H9 (cell line): ENCODE data around the gene AANAT. TPM values are rescaled to one million over a fixed set of nuclear protein-coding genes. Genes with fewer than 3 reads are reported as not detected.

Source experiments
- DNase-seq: peaks from one replicate; pipeline ENCODE4 v3.0.0-alpha.2; 2017
- H2AFZ ChIP-seq: one replicate; pipeline ENCODE4 v1.6.1; 2013; ENCODE audit warnings: mild to moderate bottlenecking, low read length, control low read depth, moderate library complexity
- H2AK5ac ChIP-seq: 2 replicates; pipeline ENCODE4 v1.6.1; 2013; ENCODE audit warnings: low read length, control low read depth, mixed read lengths; ENCODE audit not compliant: insufficient read length
- H2BK120ac ChIP-seq: one replicate; pipeline ENCODE4 v1.6.1; 2013; ENCODE audit warnings: low read depth, mild to moderate bottlenecking, low read length, control low read depth, inconsistent platforms; ENCODE audit not compliant: poor library complexity, severe bottlenecking
- H2BK12ac ChIP-seq: 2 replicates; pipeline ENCODE4 v1.6.1; 2013; ENCODE audit warnings: low read length, control low read depth, mixed read lengths, low read depth; ENCODE audit not compliant: insufficient read length
- H2BK15ac ChIP-seq: 2 replicates; pipeline ENCODE4 v1.6.1; 2013; ENCODE audit warnings: low read depth, low read length, control low read depth
- H2BK20ac ChIP-seq: one replicate; pipeline ENCODE4 v1.6.1; 2013; ENCODE audit warnings: low read depth, mild to moderate bottlenecking, low read length, control low read depth, inconsistent platforms; ENCODE audit not compliant: poor library complexity, severe bottlenecking
- H2BK5ac ChIP-seq: 2 replicates; pipeline ENCODE4 v1.6.1; 2013; ENCODE audit warnings: low read length, control low read depth, mixed read lengths; ENCODE audit not compliant: insufficient read length
- H3K14ac ChIP-seq: 2 replicates; pipeline ENCODE4 v1.6.1; 2013; ENCODE audit warnings: low read length, control low read depth; ENCODE audit not compliant: insufficient read depth
- H3K18ac ChIP-seq: 2 replicates; pipeline ENCODE4 v1.6.1; 2013; ENCODE audit warnings: low read depth, mild to moderate bottlenecking, mixed read lengths, low read length, control low read depth; ENCODE audit not compliant: insufficient read length
- H3K23ac ChIP-seq: 2 replicates; pipeline ENCODE4 v1.6.1; 2013; ENCODE audit warnings: low read length, control low read depth, mixed read lengths, low read depth; ENCODE audit not compliant: insufficient read length
- H3K23me2 ChIP-seq: 2 replicates; pipeline ENCODE4 v1.6.1; 2013; ENCODE audit warnings: low read depth, mild to moderate bottlenecking, mixed read lengths, low read length, control low read depth; ENCODE audit not compliant: insufficient read length, poor library complexity, severe bottlenecking
- H3K27ac ChIP-seq: 2 replicates; pipeline ENCODE4 v1.5.1; 2013; ENCODE audit warnings: low read length, control low read depth, mixed read lengths, low read depth; ENCODE audit not compliant: insufficient read length
- H3K27me3 ChIP-seq: 2 replicates; pipeline ENCODE4 v1.6.1; 2013; ENCODE audit warnings: low read length, control low read depth, inconsistent platforms; ENCODE audit not compliant: insufficient read depth
- H3K4ac ChIP-seq: 2 replicates; pipeline ENCODE4 v1.6.1; 2013; ENCODE audit warnings: low read depth, mild to moderate bottlenecking, control low read depth, inconsistent platforms, low read length, moderate library complexity
- H3K4me1 ChIP-seq: 2 replicates; pipeline ENCODE4 v1.6.1; 2013; ENCODE audit warnings: low read length, control low read depth, inconsistent platforms; ENCODE audit not compliant: insufficient read depth
- H3K4me2 ChIP-seq: 2 replicates; pipeline ENCODE4 v1.6.1; 2013; ENCODE audit warnings: low read length, control low read depth, mixed read lengths; ENCODE audit not compliant: insufficient read length, insufficient read depth
- H3K56ac ChIP-seq: 2 replicates; pipeline ENCODE4 v1.6.1; 2013; ENCODE audit warnings: low read depth, mild to moderate bottlenecking, mixed read lengths, low read length, control low read depth; ENCODE audit not compliant: insufficient read length
- H3K79me1 ChIP-seq: 2 replicates; pipeline ENCODE4 v1.6.1; 2013; ENCODE audit warnings: low read depth, mild to moderate bottlenecking, moderate library complexity, low read length, control low read depth, inconsistent platforms; ENCODE audit not compliant: insufficient read depth, poor library complexity, severe bottlenecking
- H3K79me2 ChIP-seq: 2 replicates; pipeline ENCODE4 v1.6.1; 2013; ENCODE audit warnings: low read length, control low read depth, inconsistent platforms; ENCODE audit not compliant: insufficient read depth
- H3K9ac ChIP-seq: 2 replicates; pipeline ENCODE4 v1.6.1; 2013; ENCODE audit warnings: low read length, control low read depth, mixed read lengths; ENCODE audit not compliant: insufficient read length; ENCODE audit errors: extremely low read depth
- H3K9me3 ChIP-seq: one replicate; pipeline ENCODE4 v1.6.1; 2013; ENCODE audit warnings: low read depth, low read length, inconsistent platforms; ENCODE audit not compliant: control insufficient read depth
- H3T11ph ChIP-seq: one replicate; pipeline ENCODE4 v1.6.1; 2013; ENCODE audit warnings: mild to moderate bottlenecking, low read length, control low read depth, inconsistent platforms
- H4K20me1 ChIP-seq: one replicate; pipeline ENCODE4 v1.6.1; 2013; ENCODE audit not compliant: control insufficient read depth, insufficient read length, insufficient read depth
- H4K5ac ChIP-seq: 2 replicates; pipeline ENCODE4 v1.6.1; 2013; ENCODE audit warnings: low read depth, mild to moderate bottlenecking, mixed read lengths, low read length, control low read depth; ENCODE audit not compliant: insufficient read length
- H4K8ac ChIP-seq: replicated peaks from 2 replicates; pipeline ENCODE4 v1.6.1; 2013; ENCODE audit warnings: low read length, control low read depth, mixed read lengths, low read depth; ENCODE audit not compliant: insufficient read length
- H4K91ac ChIP-seq: 2 replicates; pipeline ENCODE4 v1.6.1; 2013; ENCODE audit warnings: low read depth, mild to moderate bottlenecking, moderate library complexity, mixed read lengths, low read length, control low read depth; ENCODE audit not compliant: insufficient read length
- H3K27ac Mint-ChIP-seq, 3 experiments: 2 replicates in 2 of 3; 3 replicates in 1 of 3; pipeline ENCODE4 v1.8.0; 2020 to 2021; ENCODE audit warnings: mixed read lengths in 3 of 3, mild to moderate bottlenecking in 1 of 3, moderate library complexity in 1 of 3
- H3K27me3 Mint-ChIP-seq: 2 replicates; pipeline ENCODE4 v1.8.0; 2021; ENCODE audit warnings: low read depth, mild to moderate bottlenecking, moderate library complexity, mixed read lengths
- H3K36me3 Mint-ChIP-seq, 3 experiments: 2 replicates in 2 of 3; 3 replicates in 1 of 3; pipeline ENCODE4 v1.8.0; 2020 to 2021; ENCODE audit warnings: low read depth in 3 of 3, mixed read lengths in 3 of 3; ENCODE audit not compliant: insufficient read depth in 1 of 3
- H3K4me1 Mint-ChIP-seq, 2 experiments: 2 replicates each; pipeline ENCODE4 v1.8.0; 2020; ENCODE audit warnings: mixed read lengths in 2 of 2
- H3K4me3 Mint-ChIP-seq, 2 experiments: 2 replicates in 1 of 2; 3 replicates in 1 of 2; pipeline ENCODE4 v1.8.0; 2020 to 2021; ENCODE audit warnings: mild to moderate bottlenecking in 2 of 2, mixed read lengths in 2 of 2, moderate library complexity in 1 of 2
- H3K9me3 Mint-ChIP-seq, 2 experiments: 2 replicates in 1 of 2; 3 replicates in 1 of 2; pipeline ENCODE4 v1.8.0; 2020; ENCODE audit warnings: mild to moderate bottlenecking in 2 of 2, mixed read lengths in 2 of 2, moderate library complexity in 1 of 2
- CTCF ChIP-seq: fragments of 200-600 bp; sonication (generic); conservative IDR thresholded peaks from 3 replicates; pipeline ENCODE4 v1.8.0; 2021; ENCODE audit warnings: antibody characterized with exemption, mild to moderate bottlenecking
- WGBS: extraction: QIAGEN DNeasy Blood & Tissue Kit; methylation state at CpG from one replicate; pipeline ENCODE4 v1.1.7; 2013; ENCODE audit warnings: missing lambda C conversion rate, low lambda C conversion rate, mixed read lengths; ENCODE audit not compliant: insufficient read length; ENCODE audit errors: extremely low coverage; 5-methylcytosine and 5-hydroxymethylcytosine counted together
- total RNA-seq: library from RNA; stranded (reverse); gene quantifications from 2 replicates; pipeline ENCODE4 v1.2.1, GENCODE V29; 2021

AANAT gene
- total RNA-seq, 1 experiment from 2014 or later = 0.55 TPM

GRCh38 chr17:76466775-76467130 is 650 bp upstream of the AANAT start:
- H3K56ac ChIP-seq = no peak overlapping the region
- no peak overlapping the region for H2AK5ac ChIP-seq
- no peak overlapping the region for H3K4me2 ChIP-seq
- no peak overlapping the region for H3K18ac ChIP-seq
- H3K27me3 Mint-ChIP-seq = peaks cover 19% of the 10 kb centered on the region
- no peak overlapping the region for H3K27ac Mint-ChIP-seq
- no peak overlapping the region for H2BK20ac ChIP-seq
- H3K4me1 ChIP-seq = no peaks in the 10 kb centered on the region
- H3K27ac ChIP-seq = no peak overlapping the region
- no peak overlapping the region for H2AFZ ChIP-seq
- H3K23ac ChIP-seq = no peak overlapping the region
- no peak overlapping the region for H3K4ac ChIP-seq
- no peaks in the 10 kb centered on the region for H4K20me1 ChIP-seq
- H4K91ac ChIP-seq = no peak overlapping the region
- H3K9me3 Mint-ChIP-seq = no peaks in the 10 kb centered on the region
- no peak overlapping the region for H2BK12ac ChIP-seq
- H3K79me1 ChIP-seq = no peaks in the 10 kb centered on the region
- no peak overlapping the region for H4K5ac ChIP-seq
- no peak overlapping the region for H3K4me3 Mint-ChIP-seq
- no peak overlapping the region for H4K8ac ChIP-seq
- no peak overlapping the region for H2BK15ac ChIP-seq
- H3K27me3 ChIP-seq = no peaks in the 10 kb centered on the region
- no peaks in the 10 kb centered on the region for H3K23me2 ChIP-seq
- peaks cover 3 to 22% of the 10 kb centered on the region in 2 experiments for H3K4me1 Mint-ChIP-seq
- H2BK120ac ChIP-seq = no peak overlapping the region
- H3K36me3 Mint-ChIP-seq = peaks cover 4 to 9% (median 4%) of the 10 kb centered on the region in 3 experiments; a peak in 4 of 7 replicates
- no peak overlapping the region for H3K9ac ChIP-seq
- no peaks in the 10 kb centered on the region for H3K9me3 ChIP-seq
- no peak overlapping the region for H3T11ph ChIP-seq
- WGBS = no CpG with 5 or more reads among the region's 6 CpGs
- H3K14ac ChIP-seq = no peak overlapping the region
- no peak overlapping the region for H2BK5ac ChIP-seq
- no peaks in the 10 kb centered on the region for H3K79me2 ChIP-seq
- no peak for TF ChIP-seq CTCF
- no peak for DNase-seq
